OCI-LY7 (cell line): ENCODE results near the gene SNX6. TPM values are rescaled to one million over a fixed set of nuclear protein-coding genes. Genes with fewer than 3 reads are reported as not detected.
"Not testable (repeated sequence)": the region's sequence is repeated elsewhere in the genome, so short reads cannot be mapped to it uniquely, and the experiment has no call there.

Source experiments
- BruUV-seq: library from RNA; stranded (reverse); fragments of 400-500 nt; replicated peaks from 2 replicates; lab custom pipeline; 2021; lab: Mats Ljungman, UMichigan
- CTCF ChIA-PET: fragments of 300-600 bp; sonication (Branson Sonifier 250); formaldehyde crosslinking; loops from one replicate; lab custom pipeline; 2022; ENCODE audit warnings: antibody characterized with exemption; ENCODE audit not compliant: unreplicated experiment; lab: Charles Lee
- POLR2A ChIA-PET: fragments of 300-600 bp; sonication (Branson Sonifier 250); formaldehyde crosslinking; loops from one replicate; lab custom pipeline; 2022; ENCODE audit warnings: antibody characterized with exemption; lab: Charles Lee
- DNase-seq: peaks from one replicate; pipeline ENCODE4 v3.0.0-alpha.2; 2015; ENCODE audit warnings: low spot score
- H2AFZ ChIP-seq: fragments of 200-600 bp; sonication (generic), shearing (Covaris generic); 2 replicates; pipeline ENCODE4 v1.6.1; 2014; ENCODE audit warnings: mild to moderate bottlenecking, antibody characterized with exemption, low read length, moderate library complexity
- H3K27ac ChIP-seq: fragments of 200-600 bp; sonication (generic); 2 replicates; pipeline ENCODE4 v1.5.1; 2014; ENCODE audit warnings: mixed run types, low read depth, mild to moderate bottlenecking, moderate library complexity, low read length, inconsistent platforms; ENCODE audit not compliant: poor library complexity, severe bottlenecking
- H3K36me3 ChIP-seq: fragments of 200-600 bp; sonication (generic); 2 replicates; pipeline ENCODE4 v1.6.1; 2014; ENCODE audit warnings: mild to moderate bottlenecking, antibody characterized with exemption, low read length, moderate library complexity, mixed read lengths; ENCODE audit not compliant: insufficient read depth
- H3K4me1 ChIP-seq: fragments of 200-600 bp; sonication (generic); 2 replicates; pipeline ENCODE4 v1.5.1; 2014; ENCODE audit warnings: mild to moderate bottlenecking, low read length; ENCODE audit not compliant: insufficient read depth, poor library complexity, severe bottlenecking
- H3K4me2 ChIP-seq: fragments of 200-600 bp; sonication (generic); 2 replicates; pipeline ENCODE4 v1.6.1; 2014; ENCODE audit warnings: mild to moderate bottlenecking, low read length
- H3K4me3 ChIP-seq: fragments of 200-600 bp; sonication (generic); 2 replicates; pipeline ENCODE4 v1.5.1; 2014; ENCODE audit warnings: mild to moderate bottlenecking, low read depth, low read length; ENCODE audit not compliant: poor library complexity, severe bottlenecking
- H3K79me2 ChIP-seq: fragments of 200-600 bp; sonication (generic); 2 replicates; pipeline ENCODE4 v1.6.1; 2016; ENCODE audit warnings: low read depth, mild to moderate bottlenecking, low read length, moderate library complexity, mixed read lengths; ENCODE audit not compliant: insufficient read depth
- H3K9me2 ChIP-seq: fragments of 200-600 bp; sonication (generic); 2 replicates; pipeline ENCODE4 v1.6.1; 2016; ENCODE audit warnings: mild to moderate bottlenecking, low read length, mixed read lengths; ENCODE audit not compliant: insufficient read depth
- H3K9me3 ChIP-seq: fragments of 200-600 bp; sonication (generic); 2 replicates; pipeline ENCODE4 v1.6.1; 2014; ENCODE audit warnings: mild to moderate bottlenecking, mixed run types, low read length, mixed read lengths
- H4K20me1 ChIP-seq: fragments of 200-600 bp; sonication (generic); 2 replicates; pipeline ENCODE4 v1.6.1; 2014; ENCODE audit warnings: mild to moderate bottlenecking, antibody characterized with exemption, low read length, moderate library complexity, mixed read lengths; ENCODE audit not compliant: insufficient read depth
- CTCF ChIP-seq: fragments of 200-600 bp; sonication (generic); conservative IDR thresholded peaks from 2 replicates; pipeline ENCODE4 v1.5.1; 2014; ENCODE audit warnings: mild to moderate bottlenecking, antibody characterized with exemption, low read length, moderate library complexity, mixed read lengths
- EZH2phosphoT487 ChIP-seq: fragments of 200-600 bp; sonication (generic); IDR thresholded peaks from 2 replicates; pipeline ENCODE4 v1.6.1; 2018; ENCODE audit warnings: low read depth, borderline replicate concordance, mild to moderate bottlenecking, mixed run types, antibody characterized with exemption, low read length, moderate library complexity, mixed read lengths
- intact Hi-C: fragments of 100-400 bp; cut with micrococcal nuclease; formaldehyde crosslinking; loops from one replicate; pipeline ENCODE4 v1.10.0; 2022; ENCODE audit not compliant: unreplicated experiment
- total RNA-seq, 2 experiments: library from RNA; depleted of rRNA in 1 of 2; stranded (reverse); fragments of >200 nt in 1 of 2; shearing (Covaris generic) in 1 of 2; gene quantifications; 2 replicates each; pipeline ENCODE4 v1.2.3, GENCODE V29; 2014 to 2022

Gene SNX6
- total RNA-seq, 2 experiments from 2014 or later = 33.4 to 57.6 TPM

GRCh38 chr14:34650786-34651584 is 21.0 kb upstream of the SNX6 start:
- no TSS peak for BruUV-seq

GRCh38 chr14:34650006-34650405 is 20.1 kb upstream of the SNX6 start:
- H4K20me1 ChIP-seq, intact Hi-C loops, H3K27ac ChIP-seq, H3K4me3 ChIP-seq, H3K9me3 ChIP-seq, H3K4me1 ChIP-seq, H3K36me3 ChIP-seq, H2AFZ ChIP-seq, DNase-seq, H3K79me2 ChIP-seq, H3K4me2 ChIP-seq, POLR2A ChIA-PET, CTCF ChIA-PET, BruUV-seq, H3K9me2 ChIP-seq: not testable (repeated sequence)

More at GRCh38 chr14:34650786-34651584, 21.0 kb upstream of the SNX6 start:
- Histone ChIP-seq H3K4me3 (no peak overlapping the region), H3K4me1 (no peaks in the 10 kb centered on the region), H3K9me3 (no peaks in the 10 kb centered on the region), H3K36me3 (no peaks in the 10 kb centered on the region), H4K20me1 (no peaks in the 10 kb centered on the region), H2AFZ (no peak overlapping the region), H3K79me2 (no peaks in the 10 kb centered on the region), H3K4me2 (no peak overlapping the region), H3K9me2 (no peaks in the 10 kb centered on the region), H3K27ac (no peak overlapping the region)
- intact Hi-C loops = no loop called here
- no peak for DNase-seq
- ChIA-PET CTCF (no interaction called here), POLR2A (interaction anchor here (0.5 to 0.6 kb wide), 3 partner anchors 41 to 345 kb away, joined by 3 to 4 read pairs (median 4); no protein-coding TSS in a partner anchor)
- TF ChIP-seq CTCF = no peak
- TF ChIP-seq EZH2phosphoT487 = no peak

- Histone ChIP-seq H2AFZ (no peak overlapping the region), H3K4me2 (no peak overlapping the region), H3K36me3 (no peaks in the 10 kb centered on the region), H3K27ac (no peak overlapping the region), H3K79me2 (no peaks in the 10 kb centered on the region), H3K9me2 (no peaks in the 10 kb centered on the region), H3K4me1 (no peaks in the 10 kb centered on the region), H3K9me3 (no peaks in the 10 kb centered on the region), H4K20me1 (no peaks in the 10 kb centered on the region), H3K4me3 (no peak overlapping the region)
- TF ChIP-seq CTCF (no peak), EZH2phosphoT487 (no peak)
- no TSS peak for BruUV-seq
- intact Hi-C loops = no loop called here
- POLR2A ChIA-PET = interaction anchor here (0.7 kb wide), 1 partner anchor 51 kb away, joined by 3 read pairs; no protein-coding TSS in a partner anchor
- DNase-seq = no peak
- CTCF ChIA-PET = no interaction called here
Measured at GRCh38 chr14:34649344-34649743, 19.4 kb upstream of the SNX6 start.
